ENCODE results near the gene PRTG. TPM values are rescaled to one million over a fixed set of nuclear protein-coding genes. Genes with fewer than 3 reads are reported as not detected.
A peak's percentile ranks its signal among the peaks of the same experiment; 100 is the strongest.

The PRTG gene
- total and polyA plus RNA-seq, 9 donors = 2.1 to 5.7 (median 2.6) TPM

- no CpG with 5 or more reads among the region's 3 CpGs for WGBS (ENCODE audit: insufficient coverage)
- no peak for DNase-seq
- H3K9me3 ChIP-seq (replicated peaks; ENCODE audit: control insufficient read depth, low read depth, low read length) = no peaks in the 10 kb centered on the region
These were observed 90.0 kb downstream of the PRTG start for GRCh38 chr15:55652909-55653495.

GRCh38 chr15:55652359-55652758 is 90.6 kb downstream of the PRTG start:
- Histone ChIP-seq H3K4me1 (ENCODE audit: control insufficient read depth, insufficient read depth, low read length) (no peaks in the 10 kb centered on the region), H3K36me3 (ENCODE audit: control insufficient read depth, insufficient read depth, low read length) (no peaks in the 10 kb centered on the region), H3K9me3 (replicated peaks; ENCODE audit: control insufficient read depth, low read depth, low read length) (no peaks in the 10 kb centered on the region), H3K4me3 (ENCODE audit: low read length) (no peak overlapping the region), H3K27me3 (ENCODE audit: control insufficient read depth, insufficient read depth, low read length) (no peaks in the 10 kb centered on the region), H3K27ac (ENCODE audit: low read length) (no peak overlapping the region)
- WGBS (ENCODE audit: insufficient coverage) = no CpG with 5 or more reads among the region's 7 CpGs
- DNase-seq = no peak

More at GRCh38 chr15:55652909-55653495, 90.0 kb downstream of the PRTG start:
- Histone ChIP-seq H3K36me3 (ENCODE audit: control insufficient read depth, insufficient read depth, low read length) (no peaks in the 10 kb centered on the region), H3K4me1 (ENCODE audit: control insufficient read depth, insufficient read depth, low read length) (no peaks in the 10 kb centered on the region), H3K27ac (ENCODE audit: low read length) (no peak overlapping the region), H3K4me3 (ENCODE audit: low read length) (no peak overlapping the region), H3K27me3 (ENCODE audit: control insufficient read depth, insufficient read depth, low read length) (no peaks in the 10 kb centered on the region)

GRCh38 chr15:55649058-55649423 is 93.9 kb downstream of the PRTG start:
- H3K4me3 ChIP-seq (ENCODE audit: low read length) = no peak overlapping the region
- no CpG with 5 or more reads among the region's 1 CpG for WGBS (ENCODE audit: insufficient coverage)
- H3K36me3 ChIP-seq (ENCODE audit: control insufficient read depth, insufficient read depth, low read length) = no peaks in the 10 kb centered on the region
- no peaks in the 10 kb centered on the region for H3K4me1 ChIP-seq (ENCODE audit: control insufficient read depth, insufficient read depth, low read length)
- no peaks in the 10 kb centered on the region for H3K27me3 ChIP-seq (ENCODE audit: control insufficient read depth, insufficient read depth, low read length)
- H3K9me3 ChIP-seq (replicated peaks; ENCODE audit: control insufficient read depth, low read depth, low read length) = no peaks in the 10 kb centered on the region
- no peak for DNase-seq
- no peak overlapping the region for H3K27ac ChIP-seq (ENCODE audit: low read length)

GRCh38 chr15:55638764-55639163 is 104.2 kb downstream of the PRTG start:
- H3K36me3 ChIP-seq (ENCODE audit: control insufficient read depth, insufficient read depth, low read length) = peaks cover 19% of the 10 kb centered on the region
- no peaks in the 10 kb centered on the region for H3K9me3 ChIP-seq (replicated peaks; ENCODE audit: control insufficient read depth, low read depth, low read length)
- no peak overlapping the region for H3K27ac ChIP-seq (ENCODE audit: low read length)
- no CpG with 5 or more reads among the region's 1 CpG for WGBS (ENCODE audit: insufficient coverage)
- H3K27me3 ChIP-seq (ENCODE audit: control insufficient read depth, insufficient read depth, low read length) = no peaks in the 10 kb centered on the region
- H3K4me3 ChIP-seq (ENCODE audit: low read length) = no peak overlapping the region
- H3K4me1 ChIP-seq (ENCODE audit: control insufficient read depth, insufficient read depth, low read length) = no peaks in the 10 kb centered on the region
- DNase-seq = no peak

GRCh38 chr15:55637086-55637485 is 105.9 kb downstream of the PRTG start:
- H3K27ac ChIP-seq (ENCODE audit: low read length) = no peak overlapping the region
- H3K4me1 ChIP-seq (ENCODE audit: control insufficient read depth, insufficient read depth, low read length) = no peaks in the 10 kb centered on the region
- H3K9me3 ChIP-seq (replicated peaks; ENCODE audit: control insufficient read depth, low read depth, low read length) = no peaks in the 10 kb centered on the region
- no peaks in the 10 kb centered on the region for H3K27me3 ChIP-seq (ENCODE audit: control insufficient read depth, insufficient read depth, low read length)
- no CpG with 5 or more reads among the region's 3 CpGs for WGBS (ENCODE audit: insufficient coverage)
- DNase-seq = no peak
- H3K36me3 ChIP-seq (ENCODE audit: control insufficient read depth, insufficient read depth, low read length) = peaks cover 19% of the 10 kb centered on the region
- no peak overlapping the region for H3K4me3 ChIP-seq (ENCODE audit: low read length)

GRCh38 chr15:55633731-55634130 is 109.2 kb downstream of the PRTG start:
- H3K9me3 ChIP-seq (replicated peaks; ENCODE audit: control insufficient read depth, low read depth, low read length) = no peaks in the 10 kb centered on the region
- no peak overlapping the region for H3K4me3 ChIP-seq (ENCODE audit: low read length)
- no CpG with 5 or more reads among the region's 1 CpG for WGBS (ENCODE audit: insufficient coverage)
- H3K27ac ChIP-seq (ENCODE audit: low read length) = no peak overlapping the region
- no peaks in the 10 kb centered on the region for H3K27me3 ChIP-seq (ENCODE audit: control insufficient read depth, insufficient read depth, low read length)
- peaks cover 7% of the 10 kb centered on the region for H3K36me3 ChIP-seq (ENCODE audit: control insufficient read depth, insufficient read depth, low read length)
- H3K4me1 ChIP-seq (ENCODE audit: control insufficient read depth, insufficient read depth, low read length) = no peaks in the 10 kb centered on the region
- DNase-seq = no peak

GRCh38 chr15:55632434-55632833 is 110.5 kb downstream of the PRTG start:
- Histone ChIP-seq H3K27ac (ENCODE audit: low read length) (no peak overlapping the region), H3K4me1 (ENCODE audit: control insufficient read depth, insufficient read depth, low read length) (no peaks in the 10 kb centered on the region), H3K9me3 (replicated peaks; ENCODE audit: control insufficient read depth, low read depth, low read length) (no peaks in the 10 kb centered on the region), H3K36me3 (ENCODE audit: control insufficient read depth, insufficient read depth, low read length) (peaks cover 15% of the 10 kb centered on the region), H3K27me3 (ENCODE audit: control insufficient read depth, insufficient read depth, low read length) (no peaks in the 10 kb centered on the region), H3K4me3 (ENCODE audit: low read length) (no peak overlapping the region)
- DNase-seq = no peak
- 93% methylated on average over 1 of the region's 2 CpGs for WGBS (ENCODE audit: insufficient coverage)

- no peak overlapping the region for H3K4me3 ChIP-seq (ENCODE audit: low read length)
- H3K27me3 ChIP-seq (ENCODE audit: control insufficient read depth, insufficient read depth, low read length) = no peaks in the 10 kb centered on the region
- H3K9me3 ChIP-seq (replicated peaks; ENCODE audit: control insufficient read depth, low read depth, low read length) = no peaks in the 10 kb centered on the region
- DNase-seq = peak; percentile 17
- 80% methylated on average over 2 of the region's 3 CpGs for WGBS (ENCODE audit: insufficient coverage)
- no peaks in the 10 kb centered on the region for H3K4me1 ChIP-seq (ENCODE audit: control insufficient read depth, insufficient read depth, low read length)
- H3K27ac ChIP-seq (ENCODE audit: low read length) = no peak overlapping the region
- peaks cover 8% of the 10 kb centered on the region for H3K36me3 ChIP-seq (ENCODE audit: control insufficient read depth, insufficient read depth, low read length)
These were observed 112.1 kb downstream of the PRTG start for GRCh38 chr15:55630858-55631257.

GRCh38 chr15:55628369-55628730 is 114.6 kb downstream of the PRTG start:
- peaks cover 8% of the 10 kb centered on the region for H3K36me3 ChIP-seq (ENCODE audit: control insufficient read depth, insufficient read depth, low read length)
- WGBS (ENCODE audit: insufficient coverage) = no CpG with 5 or more reads among the region's 2 CpGs
- H3K9me3 ChIP-seq (replicated peaks; ENCODE audit: control insufficient read depth, low read depth, low read length) = no peaks in the 10 kb centered on the region
- no peak overlapping the region for H3K4me3 ChIP-seq (ENCODE audit: low read length)
- H3K4me1 ChIP-seq (ENCODE audit: control insufficient read depth, insufficient read depth, low read length) = no peaks in the 10 kb centered on the region
- H3K27me3 ChIP-seq (ENCODE audit: control insufficient read depth, insufficient read depth, low read length) = no peaks in the 10 kb centered on the region
- no peak for DNase-seq
- H3K27ac ChIP-seq (ENCODE audit: low read length) = no peak overlapping the region

GRCh38 chr15:55627730-55628368 is 115.1 kb downstream of the PRTG start:
- no peaks in the 10 kb centered on the region for H3K4me1 ChIP-seq (ENCODE audit: control insufficient read depth, insufficient read depth, low read length)
- H3K27ac ChIP-seq (ENCODE audit: low read length) = no peak overlapping the region
- no peaks in the 10 kb centered on the region for H3K9me3 ChIP-seq (replicated peaks; ENCODE audit: control insufficient read depth, low read depth, low read length)
- 79% methylated on average over 4 of the region's 7 CpGs for WGBS (ENCODE audit: insufficient coverage)
- no peaks in the 10 kb centered on the region for H3K27me3 ChIP-seq (ENCODE audit: control insufficient read depth, insufficient read depth, low read length)
- no peak overlapping the region for H3K4me3 ChIP-seq (ENCODE audit: low read length)
- DNase-seq = no peak
- H3K36me3 ChIP-seq (ENCODE audit: control insufficient read depth, insufficient read depth, low read length) = peaks cover 8% of the 10 kb centered on the region

- H3K4me1 ChIP-seq (ENCODE audit: control insufficient read depth, insufficient read depth, low read length) = no peaks in the 10 kb centered on the region
- WGBS (ENCODE audit: insufficient coverage) = 82% methylated on average over 4 of the region's 6 CpGs
These were observed 123.2 kb downstream of the PRTG start for GRCh38 chr15:55619783-55620182.

More at GRCh38 chr15:55619783-55620182, 123.2 kb downstream of the PRTG start:
- Histone ChIP-seq H3K4me3 (ENCODE audit: low read length) (no peak overlapping the region), H3K36me3 (ENCODE audit: control insufficient read depth, insufficient read depth, low read length) (peaks cover 3% of the 10 kb centered on the region), H3K9me3 (replicated peaks; ENCODE audit: control insufficient read depth, low read depth, low read length) (no peaks in the 10 kb centered on the region), H3K27me3 (ENCODE audit: control insufficient read depth, insufficient read depth, low read length) (no peaks in the 10 kb centered on the region), H3K27ac (ENCODE audit: low read length) (no peak overlapping the region)
- DNase-seq = no peak

Measured in muscle of leg (tissue), 11 donors.